HepG2 (cell line): ENCODE measurements around the gene ANKRD55. TPM values are rescaled to one million over a fixed set of nuclear protein-coding genes. Genes with fewer than 3 reads are reported as not detected.
A peak's percentile ranks its signal among the peaks of the same experiment; 100 is the strongest.

Source experiments
- ARNT ChIP-seq: fragments of 450-650 bp; IDR thresholded peaks from 2 replicates; pipeline ENCODE4 v1.6.1; 2017
- ARNT2 ChIP-seq: sonication (generic); formaldehyde crosslinking; IDR thresholded peaks from 2 replicates; pipeline ENCODE4 v1.8.0; 2022; ENCODE audit warnings: mild to moderate bottlenecking, low read depth, missing genetic modification reagents, moderate library complexity
- HMG20B ChIP-seq: conservative IDR thresholded peaks from 2 replicates; pipeline ENCODE4 v1.6.1; 2016; ENCODE audit warnings: missing genetic modification reagents, missing compliant biosample characterization
- MAZ ChIP-seq, 2 experiments: sonication (generic) in 1 of 2; formaldehyde crosslinking in 1 of 2; IDR thresholded peaks; 2 replicates each; pipeline versions ENCODE4 v1.5.0 to v1.6.1; 2012 to 2020; ENCODE audit warnings: low read depth in 2 of 2, mild to moderate bottlenecking in 2 of 2, borderline replicate concordance in 1 of 2, improper control_type of control experiment in 1 of 2, low read length in 1 of 2, missing genetic modification reagents in 1 of 2, moderate library complexity in 1 of 2
- MXI1 ChIP-seq: IDR thresholded peaks from 3 replicates; pipeline ENCODE4 v1.6.1; 2012; ENCODE audit warnings: low read depth, low read length, inconsistent platforms, borderline replicate concordance
- NAIF1 ChIP-seq: sonication (generic); formaldehyde crosslinking; IDR thresholded peaks from 2 replicates; pipeline ENCODE4 v1.5.0; 2020; ENCODE audit warnings: mild to moderate bottlenecking, missing genetic modification reagents, borderline replicate concordance
- NFE2L2 ChIP-seq: fragments of 150-350 bp; IDR thresholded peaks from 2 replicates; pipeline ENCODE4 v1.6.1; 2014; ENCODE audit warnings: low read length
- NFIC ChIP-seq: IDR thresholded peaks from 2 replicates; pipeline ENCODE4 v1.6.1; 2012; ENCODE audit warnings: mild to moderate bottlenecking, low read length, inconsistent platforms
- SIX4 ChIP-seq: sonication (generic); formaldehyde crosslinking; IDR thresholded peaks from 2 replicates; pipeline ENCODE4 v1.4.0; 2020; ENCODE audit warnings: missing genetic modification reagents
- XRCC5 ChIP-seq: fragments of 200-400 bp; formaldehyde crosslinking; optimal IDR thresholded peaks from 2 replicates; pipeline ENCODE3; 2017; ENCODE audit warnings: mild to moderate bottlenecking, low read length
- ZNF256 ChIP-seq: sonication (generic); formaldehyde crosslinking; conservative IDR thresholded peaks from 2 replicates; pipeline ENCODE4 v1.4.0; 2020; ENCODE audit warnings: missing genetic modification reagents
- ZNF432 ChIP-seq: sonication (generic); formaldehyde crosslinking; IDR thresholded peaks from 2 replicates; pipeline ENCODE4 v1.5.0; 2020; ENCODE audit warnings: missing genetic modification reagents, mild to moderate bottlenecking, borderline replicate concordance
- ZNF563 ChIP-seq: sonication (generic); formaldehyde crosslinking; IDR thresholded peaks from 2 replicates; pipeline ENCODE4 v1.8.0; 2022; ENCODE audit warnings: mild to moderate bottlenecking, moderate library complexity, missing genetic modification reagents
- ZNF782 ChIP-seq: sonication (generic); formaldehyde crosslinking; IDR thresholded peaks from 2 replicates; pipeline ENCODE4 v1.4.0; 2020; ENCODE audit warnings: missing genetic modification reagents, mild to moderate bottlenecking, borderline replicate concordance
- ZNF792 ChIP-seq: IDR thresholded peaks from 2 replicates; pipeline ENCODE4 v1.6.1; 2016
- polyA plus RNA-seq, 8 experiments: library from polyadenylated mRNA; depleted of rRNA in 3 of 8; stranded (reverse) in 7 of 8; unstranded in 1 of 8; fragments of >200 nt; fragmentation: Illumina TruSeq in 4 of 8; extraction: Trizol in 4 of 8; gene quantifications; 2 replicates each; pipeline versions ENCODE4 v1.2.1 to v1.2.3, GENCODE V29; 2011 to 2016; ENCODE audit warnings: low read depth in 4 of 8, missing spikeins in 1 of 8, mixed read lengths in 1 of 8; ENCODE audit not compliant: insufficient read depth in 1 of 8
- total RNA-seq, 5 experiments: library from RNA; depleted of rRNA; stranded (reverse); fragments of >200 nt; fragmentation: Illumina TruSeq; extraction: Trizol; gene quantifications; 2 replicates each; pipeline ENCODE4 v1.2.3, GENCODE V29; 2016; ENCODE audit warnings: low read depth in 1 of 5
- TF ChIP-seq, protein P1 (sequence below): IDR thresholded peaks from 2 replicates; pipeline ENCODE4 v1.6.1; 2016; ENCODE audit warnings: missing genetic modification reagents, missing compliant biosample characterization
- TF ChIP-seq, protein P2 (sequence below): sonication (generic); formaldehyde crosslinking; IDR thresholded peaks from 2 replicates; pipeline ENCODE4 v1.9.0; 2022; ENCODE audit warnings: missing genetic modification reagents, mild to moderate bottlenecking, borderline replicate concordance
- TF ChIP-seq, protein P3 (sequence below): sonication (generic); formaldehyde crosslinking; IDR thresholded peaks from 2 replicates; pipeline ENCODE4 v1.5.1; 2020; ENCODE audit warnings: mild to moderate bottlenecking, moderate library complexity, missing genetic modification reagents
- TF ChIP-seq, protein P4 (sequence below): sonication (generic); formaldehyde crosslinking; IDR thresholded peaks from 2 replicates; pipeline ENCODE4 v1.4.0; 2020; ENCODE audit warnings: low read depth, mild to moderate bottlenecking, missing genetic modification reagents
- TF ChIP-seq, protein P5 (sequence below): sonication (generic); formaldehyde crosslinking; IDR thresholded peaks from 2 replicates; pipeline ENCODE4 v1.4.0; 2020; ENCODE audit warnings: missing genetic modification reagents, mild to moderate bottlenecking, borderline replicate concordance
- TF ChIP-seq, protein P6 (sequence below): sonication (generic); formaldehyde crosslinking; IDR thresholded peaks from 2 replicates; pipeline ENCODE4 v1.4.0; 2020; ENCODE audit warnings: mild to moderate bottlenecking, missing genetic modification reagents

The ANKRD55 gene
- total and polyA plus RNA-seq, 2 of the 13 experiments (the other 11 are each of a cell fraction or from before 2014, with no cell fraction given), result 0.11 to 0.28 TPM

DNA sequence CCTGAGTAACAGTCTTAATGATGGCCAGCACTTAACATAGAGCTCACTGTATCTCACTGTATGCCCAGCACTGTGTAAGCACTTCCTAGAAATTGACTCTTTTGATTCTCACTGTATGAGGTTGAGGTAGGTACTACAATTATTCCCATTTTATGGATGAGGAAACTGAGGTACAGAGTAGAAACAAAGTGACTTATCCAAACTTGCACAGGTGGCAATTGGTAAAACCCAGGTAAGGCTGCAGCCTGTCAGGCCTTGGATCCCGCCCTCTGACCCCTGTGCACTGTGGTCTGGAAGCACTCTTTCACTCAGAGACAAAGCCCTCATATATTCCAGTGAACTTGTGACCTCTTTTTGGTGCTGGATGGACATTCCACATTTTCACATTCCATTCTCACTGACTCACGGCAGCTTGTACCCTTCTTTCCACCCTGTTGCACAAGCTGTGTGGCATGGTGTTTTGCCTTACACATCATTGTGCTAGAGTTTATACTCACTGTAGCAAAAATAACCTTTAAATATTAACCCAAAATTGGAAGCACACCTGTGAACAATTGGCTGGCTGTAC, 21.7 kb downstream of the ANKRD55 start (continued):
- TF ChIP-seq, protein P1, sequence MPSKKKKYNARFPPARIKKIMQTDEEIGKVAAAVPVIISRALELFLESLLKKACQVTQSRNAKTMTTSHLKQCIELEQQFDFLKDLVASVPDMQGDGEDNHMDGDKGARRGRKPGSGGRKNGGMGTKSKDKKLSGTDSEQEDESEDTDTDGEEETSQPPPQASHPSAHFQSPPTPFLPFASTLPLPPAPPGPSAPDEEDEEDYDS (CRISPR knock-in tag), result peak; percentile 54
- TF ChIP-seq NFIC (peak; percentile 80), NFE2L2 (no peak), ZNF432 (CRISPR knock-in tag) (no peak), MXI1 (peak; percentile 72; the same call in 1 of the 3 replicates), HMG20B (CRISPR knock-in tag) (peak; percentile 87; the same call in 1 of the 2 replicates), SIX4 (CRISPR knock-in tag) (peak; percentile 77), ZNF563 (CRISPR knock-in tag) (no peak), ZNF792 (CRISPR knock-in tag) (peak; percentile 86; the same call in 1 of the 2 replicates), ARNT2 (peak; percentile 67; the same call in 1 of the 2 replicates), MAZ (IDR thresholded peaks at IDR 0.05; ENCODE audit: borderline replicate concordance, low read depth, low read length) (no peak), MAZ (CRISPR knock-in tag; IDR thresholded peaks at IDR 0.05; ENCODE audit: low read depth) (peak; percentile 68), NAIF1 (CRISPR knock-in tag) (no peak), ZNF782 (CRISPR knock-in tag) (no peak), ZNF256 (peak; percentile 26; the same call in 1 of the 2 replicates), XRCC5 (peak; percentile 64), ARNT (no peak)
- TF ChIP-seq, protein P2, sequence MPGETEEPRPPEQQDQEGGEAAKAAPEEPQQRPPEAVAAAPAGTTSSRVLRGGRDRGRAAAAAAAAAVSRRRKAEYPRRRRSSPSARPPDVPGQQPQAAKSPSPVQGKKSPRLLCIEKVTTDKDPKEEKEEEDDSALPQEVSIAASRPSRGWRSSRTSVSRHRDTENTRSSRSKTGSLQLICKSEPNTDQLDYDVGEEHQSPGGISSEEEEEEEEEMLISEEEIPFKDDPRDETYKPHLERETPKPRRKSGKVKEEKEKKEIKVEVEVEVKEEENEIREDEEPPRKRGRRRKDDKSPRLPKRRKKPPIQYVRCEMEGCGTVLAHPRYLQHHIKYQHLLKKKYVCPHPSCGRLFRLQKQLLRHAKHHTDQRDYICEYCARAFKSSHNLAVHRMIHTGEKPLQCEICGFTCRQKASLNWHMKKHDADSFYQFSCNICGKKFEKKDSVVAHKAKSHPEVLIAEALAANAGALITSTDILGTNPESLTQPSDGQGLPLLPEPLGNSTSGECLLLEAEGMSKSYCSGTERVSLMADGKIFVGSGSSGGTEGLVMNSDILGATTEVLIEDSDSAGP (CRISPR knock-in tag), result 0 out of 2 replicates have a peak, but pooled peaks have one; percentile 16
- TF ChIP-seq, protein P3, sequence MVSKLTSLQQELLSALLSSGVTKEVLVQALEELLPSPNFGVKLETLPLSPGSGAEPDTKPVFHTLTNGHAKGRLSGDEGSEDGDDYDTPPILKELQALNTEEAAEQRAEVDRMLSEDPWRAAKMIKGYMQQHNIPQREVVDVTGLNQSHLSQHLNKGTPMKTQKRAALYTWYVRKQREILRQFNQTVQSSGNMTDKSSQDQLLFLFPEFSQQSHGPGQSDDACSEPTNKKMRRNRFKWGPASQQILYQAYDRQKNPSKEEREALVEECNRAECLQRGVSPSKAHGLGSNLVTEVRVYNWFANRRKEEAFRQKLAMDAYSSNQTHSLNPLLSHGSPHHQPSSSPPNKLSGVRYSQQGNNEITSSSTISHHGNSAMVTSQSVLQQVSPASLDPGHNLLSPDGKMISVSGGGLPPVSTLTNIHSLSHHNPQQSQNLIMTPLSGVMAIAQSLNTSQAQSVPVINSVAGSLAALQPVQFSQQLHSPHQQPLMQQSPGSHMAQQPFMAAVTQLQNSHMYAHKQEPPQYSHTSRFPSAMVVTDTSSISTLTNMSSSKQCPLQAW (CRISPR knock-in tag), result peak; percentile 91
- TF ChIP-seq, protein P4, sequence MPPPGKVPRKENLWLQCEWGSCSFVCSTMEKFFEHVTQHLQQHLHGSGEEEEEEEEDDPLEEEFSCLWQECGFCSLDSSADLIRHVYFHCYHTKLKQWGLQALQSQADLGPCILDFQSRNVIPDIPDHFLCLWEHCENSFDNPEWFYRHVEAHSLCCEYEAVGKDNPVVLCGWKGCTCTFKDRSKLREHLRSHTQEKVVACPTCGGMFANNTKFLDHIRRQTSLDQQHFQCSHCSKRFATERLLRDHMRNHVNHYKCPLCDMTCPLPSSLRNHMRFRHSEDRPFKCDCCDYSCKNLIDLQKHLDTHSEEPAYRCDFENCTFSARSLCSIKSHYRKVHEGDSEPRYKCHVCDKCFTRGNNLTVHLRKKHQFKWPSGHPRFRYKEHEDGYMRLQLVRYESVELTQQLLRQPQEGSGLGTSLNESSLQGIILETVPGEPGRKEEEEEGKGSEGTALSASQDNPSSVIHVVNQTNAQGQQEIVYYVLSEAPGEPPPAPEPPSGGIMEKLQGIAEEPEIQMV (CRISPR knock-in tag), result no peak
- TF ChIP-seq, protein P5, sequence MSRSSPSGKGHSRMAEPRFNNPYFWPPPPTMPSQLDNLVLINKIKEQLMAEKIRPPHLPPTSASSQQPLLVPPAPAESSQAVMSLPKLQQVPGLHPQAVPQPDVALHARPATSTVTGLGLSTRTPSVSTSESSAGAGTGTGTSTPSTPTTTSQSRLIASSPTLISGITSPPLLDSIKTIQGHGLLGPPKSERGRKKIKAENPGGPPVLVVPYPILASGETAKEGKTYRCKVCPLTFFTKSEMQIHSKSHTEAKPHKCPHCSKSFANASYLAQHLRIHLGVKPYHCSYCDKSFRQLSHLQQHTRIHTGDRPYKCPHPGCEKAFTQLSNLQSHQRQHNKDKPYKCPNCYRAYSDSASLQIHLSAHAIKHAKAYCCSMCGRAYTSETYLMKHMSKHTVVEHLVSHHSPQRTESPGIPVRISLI (CRISPR knock-in tag), result peak; percentile 61; the same call in 1 of the 2 replicates
- TF ChIP-seq, protein P6, sequence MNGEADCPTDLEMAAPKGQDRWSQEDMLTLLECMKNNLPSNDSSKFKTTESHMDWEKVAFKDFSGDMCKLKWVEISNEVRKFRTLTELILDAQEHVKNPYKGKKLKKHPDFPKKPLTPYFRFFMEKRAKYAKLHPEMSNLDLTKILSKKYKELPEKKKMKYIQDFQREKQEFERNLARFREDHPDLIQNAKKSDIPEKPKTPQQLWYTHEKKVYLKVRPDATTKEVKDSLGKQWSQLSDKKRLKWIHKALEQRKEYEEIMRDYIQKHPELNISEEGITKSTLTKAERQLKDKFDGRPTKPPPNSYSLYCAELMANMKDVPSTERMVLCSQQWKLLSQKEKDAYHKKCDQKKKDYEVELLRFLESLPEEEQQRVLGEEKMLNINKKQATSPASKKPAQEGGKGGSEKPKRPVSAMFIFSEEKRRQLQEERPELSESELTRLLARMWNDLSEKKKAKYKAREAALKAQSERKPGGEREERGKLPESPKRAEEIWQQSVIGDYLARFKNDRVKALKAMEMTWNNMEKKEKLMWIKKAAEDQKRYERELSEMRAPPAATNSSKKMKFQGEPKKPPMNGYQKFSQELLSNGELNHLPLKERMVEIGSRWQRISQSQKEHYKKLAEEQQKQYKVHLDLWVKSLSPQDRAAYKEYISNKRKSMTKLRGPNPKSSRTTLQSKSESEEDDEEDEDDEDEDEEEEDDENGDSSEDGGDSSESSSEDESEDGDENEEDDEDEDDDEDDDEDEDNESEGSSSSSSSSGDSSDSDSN (CRISPR knock-in tag), result 0 out of 2 replicates have a peak, but pooled peaks have one; percentile 25
